HCT116 (cell line): ENCODE results near the gene B3GNT5. TPM values are rescaled to one million over a fixed set of nuclear protein-coding genes. Genes with fewer than 3 reads are reported as not detected.

Source experiments
- ATAC-seq: fragments of 200-7000 bp; cut with Tn5 transposase; 2 replicates; pipeline ENCODE4 v1.9.1; 2020; ENCODE audit warnings: mild to moderate bottlenecking, moderate library complexity
- BruUV-seq: library from RNA; stranded (reverse); fragments of 400-500 nt; replicated peaks from 2 replicates; lab custom pipeline; 2021; lab: Mats Ljungman, UMichigan
- CTCF ChIA-PET: fragments of 300-600 bp; sonication (Branson Sonifier 250); formaldehyde crosslinking; loops from one replicate; lab custom pipeline; 2021; ENCODE audit warnings: antibody characterized with exemption; lab: Charles Lee
- POLR2A ChIA-PET: fragments of 300-600, 350-600 bp; sonication (Branson Sonifier 250); formaldehyde crosslinking; loops from one replicate; lab custom pipeline; 2021; ENCODE audit warnings: antibody characterized with exemption; lab: Charles Lee
- RAD21 ChIA-PET, 2 experiments: fragments of 300-600 bp; sonication (Branson Sonifier 250); formaldehyde crosslinking; loops; one replicate each; lab custom pipeline; 2023; ENCODE audit warnings: low total read pairs in 2 of 2; ENCODE audit not compliant: uncharacterized antibody in 2 of 2, unreplicated experiment in 2 of 2, low non-redundant PET in 1 of 2; lab: Charles Lee
- DNase-seq: peaks from one replicate; pipeline ENCODE4 v3.0.0-alpha.2; 2010; ENCODE audit warnings: low read depth, low spot score
- H2AFZ ChIP-seq: fragments of 200-600 bp; shearing (Covaris generic), sonication (generic); 2 replicates; pipeline ENCODE4 v1.6.1; 2017; ENCODE audit warnings: low read depth, mixed run types, mixed read lengths, antibody characterized with exemption, low read length; ENCODE audit not compliant: poor library complexity, severe bottlenecking
- H3K27ac ChIP-seq: 2 replicates; pipeline ENCODE4 v1.5.1; 2012; ENCODE audit warnings: low read depth, low read length
- H3K27me3 ChIP-seq: fragments of 200-600 bp; sonication (generic); 2 replicates; pipeline ENCODE4 v1.6.1; 2016; ENCODE audit warnings: mixed run types, low read length, mixed read lengths; ENCODE audit not compliant: insufficient read depth
- H3K36me3 ChIP-seq, 2 experiments: fragments of 200-500 bp in 1 of 2; fragments of 200-600 bp in 1 of 2; sonication (Bioruptor generic) in 1 of 2; sonication (generic) in 1 of 2; 2 replicates each; pipeline versions ENCODE4 v1.5.1 to v1.6.1; 2014 to 2016; ENCODE audit warnings: low read length in 2 of 2, inconsistent platforms in 1 of 2, mixed read lengths in 1 of 2, mixed run types in 1 of 2; ENCODE audit not compliant: insufficient read depth in 2 of 2, control insufficient read depth in 1 of 2
- H3K4me1 ChIP-seq, 2 experiments: fragments of 200-600 bp in 1 of 2; sonication (generic) in 1 of 2; 2 replicates each; pipeline versions ENCODE4 v1.5.1 to v1.6.1; 2012 to 2017; ENCODE audit warnings: low read length in 2 of 2, inconsistent platforms in 1 of 2, mild to moderate bottlenecking in 1 of 2, mixed read lengths in 1 of 2, mixed run types in 1 of 2, moderate library complexity in 1 of 2; ENCODE audit not compliant: insufficient read depth in 2 of 2, control insufficient read depth in 1 of 2
- H3K4me2 ChIP-seq: fragments of 200-600 bp; sonication (generic); 2 replicates; pipeline ENCODE4 v1.6.1; 2017; ENCODE audit warnings: mixed run types, low read length, mixed read lengths
- H3K4me3 ChIP-seq, 2 experiments: fragments of 200-600 bp in 1 of 2; sonication (generic) in 1 of 2; replicated peaks in 1 of 2; 2 replicates each; pipeline ENCODE4 v1.5.1; 2011 to 2016; ENCODE audit warnings: low read length in 2 of 2, control low read depth in 1 of 2, low read depth in 1 of 2, mild to moderate bottlenecking in 1 of 2, mixed read lengths in 1 of 2, mixed run types in 1 of 2
- H3K79me2 ChIP-seq: fragments of 200-600 bp; sonication (generic); 2 replicates; pipeline ENCODE4 v1.6.1; 2017; ENCODE audit warnings: mild to moderate bottlenecking, mixed run types, low read length, moderate library complexity, mixed read lengths; ENCODE audit not compliant: insufficient read depth
- H3K9ac ChIP-seq: fragments of 200-600 bp; sonication (generic); 2 replicates; pipeline ENCODE4 v1.6.1; 2016; ENCODE audit warnings: low read length, mixed read lengths
- H3K9me2 ChIP-seq: fragments of 200-600 bp; sonication (generic), shearing (Covaris generic); 2 replicates; pipeline ENCODE4 v1.6.1; 2017; ENCODE audit warnings: mixed run types, mild to moderate bottlenecking, moderate library complexity; ENCODE audit not compliant: insufficient read depth
- H3K9me3 ChIP-seq, 2 experiments: fragments of 200-500 bp in 1 of 2; fragments of 200-600 bp in 1 of 2; sonication (Bioruptor generic) in 1 of 2; sonication (generic) in 1 of 2; 2 replicates each; pipeline ENCODE4 v1.6.1; 2014 to 2017; ENCODE audit warnings: low read length in 2 of 2, mixed read lengths in 2 of 2, inconsistent platforms in 1 of 2, low read depth in 1 of 2, mild to moderate bottlenecking in 1 of 2, mixed run types in 1 of 2, moderate library complexity in 1 of 2; ENCODE audit not compliant: control insufficient read depth in 1 of 2, insufficient read depth in 1 of 2
- H4K20me1 ChIP-seq: fragments of 200-600 bp; sonication (generic), shearing (Covaris generic); 2 replicates; pipeline ENCODE4 v1.6.1; 2017; ENCODE audit warnings: mixed run types, mild to moderate bottlenecking, moderate library complexity; ENCODE audit not compliant: insufficient read depth
- CEBPB ChIP-seq: IDR thresholded peaks from 2 replicates; pipeline ENCODE4 v1.6.1; 2012; ENCODE audit warnings: low read depth
- EGR1 ChIP-seq: IDR thresholded peaks from 2 replicates; pipeline ENCODE4 v1.6.1; 2012; ENCODE audit warnings: low read depth
- ELF1 ChIP-seq: IDR thresholded peaks from 2 replicates; pipeline ENCODE4 v1.6.1; 2012; ENCODE audit warnings: low read depth, borderline replicate concordance
- EZH2 ChIP-seq: fragments of 200-600 bp; sonication (generic); IDR thresholded peaks from 2 replicates; pipeline ENCODE4 v1.6.1; 2017; ENCODE audit warnings: antibody characterized with exemption, mixed run types
- EZH2phosphoT487 ChIP-seq: fragments of 200-600 bp; IDR thresholded peaks from 2 replicates; pipeline ENCODE4 v1.6.1; 2018; ENCODE audit warnings: antibody characterized with exemption, borderline replicate concordance
- FOSL1 ChIP-seq: IDR thresholded peaks from 2 replicates; pipeline ENCODE4 v1.6.1; 2012; ENCODE audit warnings: low read depth
- JUND ChIP-seq: IDR thresholded peaks from 2 replicates; pipeline ENCODE4 v1.6.1; 2012
- POLR2AphosphoS5 ChIP-seq: IDR thresholded peaks from 2 replicates; pipeline ENCODE4 v1.6.1; 2011; ENCODE audit warnings: mild to moderate bottlenecking, low read depth, low read length, moderate library complexity
- SIN3A ChIP-seq: IDR thresholded peaks from 2 replicates; pipeline ENCODE4 v1.6.1; 2012; ENCODE audit warnings: low read depth
- SP1 ChIP-seq: IDR thresholded peaks from 2 replicates; pipeline ENCODE4 v1.6.1; 2012; ENCODE audit warnings: low read depth
- SRF ChIP-seq: IDR thresholded peaks from 2 replicates; pipeline ENCODE4 v1.6.1; 2012; ENCODE audit warnings: low read depth
- YY1 ChIP-seq: IDR thresholded peaks from 2 replicates; pipeline ENCODE4 v1.6.1; 2011; ENCODE audit warnings: low read length, low read depth, moderate library complexity, mild to moderate bottlenecking; ENCODE audit not compliant: insufficient replicate concordance; ENCODE audit errors: extremely low read depth
- ZFX ChIP-seq: fragments of 450-650 bp; IDR thresholded peaks from 2 replicates; pipeline ENCODE4 v1.6.1; 2017
- intact Hi-C: fragments of 100-400 bp; cut with micrococcal nuclease; formaldehyde crosslinking; loops from 2 replicates; pipeline ENCODE4 v1.10.0; 2022
- total RNA-seq: library from RNA; stranded (reverse); gene quantifications from one replicate; pipeline ENCODE4 v1.2.1, GENCODE V29; 2021; ENCODE audit not compliant: unreplicated experiment
- TF ChIP-seq, protein P1 (sequence below): IDR thresholded peaks from 2 replicates; pipeline ENCODE4 v1.6.1; 2011; ENCODE audit warnings: mild to moderate bottlenecking, low read length, moderate library complexity; ENCODE audit not compliant: insufficient replicate concordance; ENCODE audit errors: extremely low read depth
- TF ChIP-seq, protein P2 (sequence below): IDR thresholded peaks from 2 replicates; pipeline ENCODE4 v1.6.1; 2012
- TF ChIP-seq, protein P3 (sequence below), 3 experiments: fragments of 200-600 bp in 1 of 3; sonication (generic) in 1 of 3; IDR thresholded peaks in 2 of 3; conservative IDR thresholded peaks in 1 of 3; 2 replicates each; pipeline ENCODE4 v1.5.1; 2012 to 2017; ENCODE audit warnings: low read depth in 2 of 3, low read length in 2 of 3, antibody characterized with exemption in 1 of 3, borderline replicate concordance in 1 of 3, control low read depth in 1 of 3, mild to moderate bottlenecking in 1 of 3, mixed read lengths in 1 of 3, mixed run types in 1 of 3, moderate library complexity in 1 of 3; ENCODE audit not compliant: insufficient read depth in 1 of 3
- TF ChIP-seq, protein P4 (sequence below): IDR thresholded peaks from 2 replicates; pipeline ENCODE4 v1.6.1; 2012
- TF ChIP-seq, protein P5 (sequence below): IDR thresholded peaks from 2 replicates; pipeline ENCODE4 v1.6.1; 2012; ENCODE audit warnings: low read depth

The B3GNT5 gene
- total RNA-seq, 1 experiment from 2014 or later: 25.3 TPM

DNA sequence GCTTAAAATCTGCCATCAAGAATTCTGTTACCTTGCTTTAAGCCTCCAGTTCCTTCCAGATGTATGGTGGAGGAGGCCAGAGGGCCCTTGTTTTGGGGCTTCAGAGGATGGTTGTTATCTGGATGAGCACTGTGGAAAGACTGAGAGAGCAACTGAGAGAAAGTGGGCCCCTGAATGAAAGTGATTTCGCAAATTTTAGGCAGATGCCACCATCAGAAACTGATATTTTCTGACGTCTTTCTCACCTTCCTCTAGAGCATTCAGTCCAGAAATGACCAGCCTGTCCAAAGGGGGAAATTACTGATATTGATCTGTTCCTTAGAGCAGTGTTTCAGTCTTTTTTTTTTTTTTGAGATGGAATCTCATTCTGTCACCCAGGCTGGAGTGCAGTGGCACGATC, 13.4 kb downstream of the B3GNT5 start (continued):
- TF ChIP-seq CEBPB (no peak), SP1 (no peak)
- TF ChIP-seq, all 23 proteins: peak for 0

DNA sequence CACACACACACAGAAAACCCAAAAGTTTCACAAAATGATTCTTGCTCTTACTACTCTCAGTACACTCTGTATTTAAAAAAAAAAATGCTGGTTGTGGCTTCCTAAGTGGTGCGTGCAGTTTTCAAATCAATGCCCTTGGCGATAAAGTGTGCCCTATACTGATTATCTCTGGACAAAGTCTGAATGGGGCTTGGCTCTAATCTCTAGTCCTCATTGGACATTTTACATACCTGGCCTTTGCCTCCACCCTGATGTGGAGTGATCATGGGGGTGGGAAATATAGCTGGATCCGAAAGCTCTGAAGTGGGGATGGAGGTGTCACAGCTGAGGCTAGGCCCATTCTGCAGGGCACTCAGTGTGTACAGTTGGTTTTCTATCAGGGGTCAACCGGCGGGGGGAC, 14.1 kb downstream of the B3GNT5 start:
- Histone ChIP-seq H3K27ac (no peak overlapping the region), H3K9me3 (no peaks in the 10 kb centered on the region), H2AFZ (no peak overlapping the region), H3K4me3 (no peak overlapping the region), H3K79me2 (peaks cover 70% of the 10 kb centered on the region), H3K36me3 (peaks cover 2 to 12% of the 10 kb centered on the region in 2 experiments; a peak in 2 of 4 replicates), H3K4me1 (peaks cover 13 to 56% of the 10 kb centered on the region in 2 experiments), H4K20me1 (no peaks in the 10 kb centered on the region), H3K9me2 (no peaks in the 10 kb centered on the region), H3K27me3 (no peaks in the 10 kb centered on the region), H3K4me2 (no peak overlapping the region)
- DNase-seq: no peak
- intact Hi-C loops: no loop called here
- RAD21 ChIA-PET: no interaction called here
- CTCF ChIA-PET: no interaction called here
- ATAC-seq: no peak
- POLR2A ChIA-PET: no interaction called here
- no peak for TF ChIP-seq SIN3A
- TF ChIP-seq EZH2: no peak
- no peak for TF ChIP-seq ZFX
- TF ChIP-seq, protein P1, sequence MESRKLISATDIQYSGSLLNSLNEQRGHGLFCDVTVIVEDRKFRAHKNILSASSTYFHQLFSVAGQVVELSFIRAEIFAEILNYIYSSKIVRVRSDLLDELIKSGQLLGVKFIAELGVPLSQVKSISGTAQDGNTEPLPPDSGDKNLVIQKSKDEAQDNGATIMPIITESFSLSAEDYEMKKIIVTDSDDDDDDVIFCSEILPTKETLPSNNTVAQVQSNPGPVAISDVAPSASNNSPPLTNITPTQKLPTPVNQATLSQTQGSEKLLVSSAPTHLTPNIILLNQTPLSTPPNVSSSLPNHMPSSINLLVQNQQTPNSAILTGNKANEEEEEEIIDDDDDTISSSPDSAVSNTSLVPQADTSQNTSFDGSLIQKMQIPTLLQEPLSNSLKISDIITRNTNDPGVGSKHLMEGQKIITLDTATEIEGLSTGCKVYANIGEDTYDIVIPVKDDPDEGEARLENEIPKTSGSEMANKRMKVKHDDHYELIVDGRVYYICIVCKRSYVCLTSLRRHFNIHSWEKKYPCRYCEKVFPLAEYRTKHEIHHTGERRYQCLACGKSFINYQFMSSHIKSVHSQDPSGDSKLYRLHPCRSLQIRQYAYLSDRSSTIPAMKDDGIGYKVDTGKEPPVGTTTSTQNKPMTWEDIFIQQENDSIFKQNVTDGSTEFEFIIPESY: no peak
- TF ChIP-seq, protein P2, sequence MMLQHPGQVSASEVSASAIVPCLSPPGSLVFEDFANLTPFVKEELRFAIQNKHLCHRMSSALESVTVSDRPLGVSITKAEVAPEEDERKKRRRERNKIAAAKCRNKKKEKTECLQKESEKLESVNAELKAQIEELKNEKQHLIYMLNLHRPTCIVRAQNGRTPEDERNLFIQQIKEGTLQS: no peak
- TF ChIP-seq SRF: no peak
- TF ChIP-seq YY1: no peak
- TF ChIP-seq EZH2phosphoT487: no peak
- TF ChIP-seq, protein P3, sequence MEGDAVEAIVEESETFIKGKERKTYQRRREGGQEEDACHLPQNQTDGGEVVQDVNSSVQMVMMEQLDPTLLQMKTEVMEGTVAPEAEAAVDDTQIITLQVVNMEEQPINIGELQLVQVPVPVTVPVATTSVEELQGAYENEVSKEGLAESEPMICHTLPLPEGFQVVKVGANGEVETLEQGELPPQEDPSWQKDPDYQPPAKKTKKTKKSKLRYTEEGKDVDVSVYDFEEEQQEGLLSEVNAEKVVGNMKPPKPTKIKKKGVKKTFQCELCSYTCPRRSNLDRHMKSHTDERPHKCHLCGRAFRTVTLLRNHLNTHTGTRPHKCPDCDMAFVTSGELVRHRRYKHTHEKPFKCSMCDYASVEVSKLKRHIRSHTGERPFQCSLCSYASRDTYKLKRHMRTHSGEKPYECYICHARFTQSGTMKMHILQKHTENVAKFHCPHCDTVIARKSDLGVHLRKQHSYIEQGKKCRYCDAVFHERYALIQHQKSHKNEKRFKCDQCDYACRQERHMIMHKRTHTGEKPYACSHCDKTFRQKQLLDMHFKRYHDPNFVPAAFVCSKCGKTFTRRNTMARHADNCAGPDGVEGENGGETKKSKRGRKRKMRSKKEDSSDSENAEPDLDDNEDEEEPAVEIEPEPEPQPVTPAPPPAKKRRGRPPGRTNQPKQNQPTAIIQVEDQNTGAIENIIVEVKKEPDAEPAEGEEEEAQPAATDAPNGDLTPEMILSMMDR (IDR thresholded peaks at IDR 0.05 in 2 of 3, conservative IDR thresholded peaks at IDR 0.05 in 1 of 3; ENCODE audit: borderline replicate concordance in 1 of 3, insufficient read depth in 1 of 3, low read depth in 2 of 3, low read length in 2 of 3): no peak
- TF ChIP-seq CEBPB: no peak
- TF ChIP-seq EGR1: no peak
- no peak for TF ChIP-seq SP1
- TF ChIP-seq ELF1: no peak
- TF ChIP-seq, protein P4, sequence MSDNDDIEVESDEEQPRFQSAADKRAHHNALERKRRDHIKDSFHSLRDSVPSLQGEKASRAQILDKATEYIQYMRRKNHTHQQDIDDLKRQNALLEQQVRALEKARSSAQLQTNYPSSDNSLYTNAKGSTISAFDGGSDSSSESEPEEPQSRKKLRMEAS: no peak
- no peak for TF ChIP-seq POLR2AphosphoS5
- TF ChIP-seq, protein P5, sequence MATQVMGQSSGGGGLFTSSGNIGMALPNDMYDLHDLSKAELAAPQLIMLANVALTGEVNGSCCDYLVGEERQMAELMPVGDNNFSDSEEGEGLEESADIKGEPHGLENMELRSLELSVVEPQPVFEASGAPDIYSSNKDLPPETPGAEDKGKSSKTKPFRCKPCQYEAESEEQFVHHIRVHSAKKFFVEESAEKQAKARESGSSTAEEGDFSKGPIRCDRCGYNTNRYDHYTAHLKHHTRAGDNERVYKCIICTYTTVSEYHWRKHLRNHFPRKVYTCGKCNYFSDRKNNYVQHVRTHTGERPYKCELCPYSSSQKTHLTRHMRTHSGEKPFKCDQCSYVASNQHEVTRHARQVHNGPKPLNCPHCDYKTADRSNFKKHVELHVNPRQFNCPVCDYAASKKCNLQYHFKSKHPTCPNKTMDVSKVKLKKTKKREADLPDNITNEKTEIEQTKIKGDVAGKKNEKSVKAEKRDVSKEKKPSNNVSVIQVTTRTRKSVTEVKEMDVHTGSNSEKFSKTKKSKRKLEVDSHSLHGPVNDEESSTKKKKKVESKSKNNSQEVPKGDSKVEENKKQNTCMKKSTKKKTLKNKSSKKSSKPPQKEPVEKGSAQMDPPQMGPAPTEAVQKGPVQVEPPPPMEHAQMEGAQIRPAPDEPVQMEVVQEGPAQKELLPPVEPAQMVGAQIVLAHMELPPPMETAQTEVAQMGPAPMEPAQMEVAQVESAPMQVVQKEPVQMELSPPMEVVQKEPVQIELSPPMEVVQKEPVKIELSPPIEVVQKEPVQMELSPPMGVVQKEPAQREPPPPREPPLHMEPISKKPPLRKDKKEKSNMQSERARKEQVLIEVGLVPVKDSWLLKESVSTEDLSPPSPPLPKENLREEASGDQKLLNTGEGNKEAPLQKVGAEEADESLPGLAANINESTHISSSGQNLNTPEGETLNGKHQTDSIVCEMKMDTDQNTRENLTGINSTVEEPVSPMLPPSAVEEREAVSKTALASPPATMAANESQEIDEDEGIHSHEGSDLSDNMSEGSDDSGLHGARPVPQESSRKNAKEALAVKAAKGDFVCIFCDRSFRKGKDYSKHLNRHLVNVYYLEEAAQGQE: no peak
- no peak for TF ChIP-seq FOSL1
- TF ChIP-seq JUND: no peak
- TF ChIP-seq, all 23 proteins: peak for 0
- H3K9ac ChIP-seq: no peak overlapping the region
- BruUV-seq: no TSS peak
